ENCODE results near the gene CACNA1C.

The CACNA1C gene

DNA sequence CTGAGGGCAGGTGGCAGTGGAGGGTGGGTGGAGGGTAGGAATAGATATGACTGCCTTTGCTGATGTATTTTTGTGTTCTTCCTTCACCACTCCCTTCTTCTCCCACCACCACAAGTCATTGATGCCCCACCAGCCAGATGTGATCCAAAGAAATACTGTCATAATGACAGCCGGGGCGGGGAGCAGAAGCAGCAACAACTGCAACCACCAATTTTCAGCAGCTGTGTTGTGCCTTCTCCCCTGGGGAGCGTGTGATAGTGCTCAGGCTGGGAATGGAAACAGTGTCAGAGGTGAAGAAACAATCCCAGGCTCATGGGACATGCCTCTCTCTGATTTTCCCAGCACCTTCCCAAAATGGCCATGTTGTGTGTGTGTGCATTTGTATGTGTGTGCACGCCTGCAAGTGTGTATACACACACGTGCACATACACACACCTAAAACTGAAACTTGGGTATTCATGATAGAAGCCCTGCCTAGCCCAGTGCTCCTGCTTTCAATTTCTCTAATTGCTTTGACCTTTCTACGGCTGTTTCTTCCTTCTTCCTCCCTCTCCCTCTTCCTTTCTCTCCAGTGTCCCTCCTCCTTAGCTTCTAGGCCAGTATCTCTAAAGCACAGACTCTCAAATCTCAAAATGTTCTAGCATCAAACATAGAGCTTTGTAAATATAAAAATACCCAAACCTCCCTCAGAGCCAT is 442.8 kb downstream of the CACNA1C start:
- H3K36me3 Mint-ChIP-seq = no peaks in the 10 kb centered on the region
- H3K27me3 Mint-ChIP-seq = peaks cover 3% of the 10 kb centered on the region
- no peak overlapping the region for H3K4me3 Mint-ChIP-seq
- no peaks in the 10 kb centered on the region for H3K4me1 Mint-ChIP-seq
- H3K9me3 Mint-ChIP-seq = no peaks in the 10 kb centered on the region
- H3K27ac Mint-ChIP-seq = no peak overlapping the region

- Mint-ChIP-seq H3K9me3 (no peaks in the 10 kb centered on the region), H3K27ac (no peak overlapping the region), H3K36me3 (no peaks in the 10 kb centered on the region), H3K27me3 (peaks cover 15% of the 10 kb centered on the region), H3K4me1 (peaks cover 5% of the 10 kb centered on the region), H3K4me3 (no peak overlapping the region)
These were observed 446.2 kb downstream of the CACNA1C start for GRCh38 chr12:2498964-2499500.

GRCh38 chr12:2501464-2502191 is 448.8 kb downstream of the CACNA1C start:
- peaks cover 5% of the 10 kb centered on the region for H3K4me1 Mint-ChIP-seq

GRCh38 chr12:2503036-2503435 is 450.2 kb downstream of the CACNA1C start:
- Mint-ChIP-seq H3K27ac (no peak overlapping the region), H3K9me3 (no peaks in the 10 kb centered on the region), H3K27me3 (peaks cover 11% of the 10 kb centered on the region), H3K4me3 (no peak overlapping the region), H3K36me3 (no peaks in the 10 kb centered on the region), H3K4me1 (peaks cover 5% of the 10 kb centered on the region)

More at GRCh38 chr12:2501464-2502191, 448.8 kb downstream of the CACNA1C start:
- Mint-ChIP-seq H3K4me3 (no peak overlapping the region), H3K27me3 (peaks cover 13% of the 10 kb centered on the region), H3K9me3 (no peaks in the 10 kb centered on the region), H3K36me3 (no peaks in the 10 kb centered on the region), H3K27ac (no peak overlapping the region)

DNA sequence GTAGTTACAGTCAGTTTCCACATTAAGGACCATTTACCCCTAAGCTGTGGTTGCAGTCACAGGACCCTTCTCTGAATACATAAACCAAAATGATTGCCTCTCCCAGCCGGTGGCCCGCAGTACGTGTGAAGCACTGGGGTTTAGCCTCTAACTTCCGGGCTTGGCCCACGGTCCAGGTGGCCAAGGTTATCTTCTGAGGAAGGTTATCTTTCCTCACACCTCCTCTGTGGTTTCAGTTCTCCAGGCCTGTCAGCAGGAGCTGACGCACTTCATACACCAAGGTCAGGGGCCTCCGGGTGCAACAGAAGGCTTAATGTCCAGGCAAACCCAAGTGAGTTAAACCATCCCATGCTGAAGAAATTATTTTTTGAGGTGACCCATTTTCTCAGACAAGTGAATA is 451.0 kb downstream of the CACNA1C start:
- Mint-ChIP-seq H3K27me3 (peaks cover 11% of the 10 kb centered on the region), H3K4me3 (no peak overlapping the region), H3K4me1 (peaks cover 5% of the 10 kb centered on the region), H3K36me3 (no peaks in the 10 kb centered on the region), H3K27ac (no peak overlapping the region), H3K9me3 (no peaks in the 10 kb centered on the region)

GRCh38 chr12:2504577-2504976 is 451.8 kb downstream of the CACNA1C start:
- H3K27me3 Mint-ChIP-seq = peaks cover 13% of the 10 kb centered on the region
- no peaks in the 10 kb centered on the region for H3K36me3 Mint-ChIP-seq
- H3K4me1 Mint-ChIP-seq = peaks cover 5% of the 10 kb centered on the region
- H3K9me3 Mint-ChIP-seq = no peaks in the 10 kb centered on the region
- no peak overlapping the region for H3K4me3 Mint-ChIP-seq
- H3K27ac Mint-ChIP-seq = no peak overlapping the region

DNA sequence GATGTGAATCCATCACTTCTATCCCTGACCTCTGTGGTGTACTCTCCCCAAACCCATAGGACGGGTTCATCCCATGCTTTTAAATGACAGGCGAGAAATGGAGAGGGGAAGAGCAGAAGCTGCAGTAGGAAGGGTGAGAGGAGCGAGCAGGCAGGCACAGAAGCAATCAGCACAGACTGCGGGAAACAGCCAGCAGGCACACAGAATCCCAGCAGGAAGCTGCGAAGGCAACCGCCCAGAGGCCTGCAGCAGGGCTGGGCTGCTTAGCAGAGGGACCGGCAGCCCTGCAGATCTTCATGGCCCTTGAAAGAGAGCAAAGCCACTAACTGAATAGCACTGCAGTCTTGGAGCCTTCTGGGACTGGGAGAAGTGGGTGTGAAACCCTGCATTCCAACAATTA is 455.0 kb downstream of the CACNA1C start:
- H3K4me1 Mint-ChIP-seq = no peaks in the 10 kb centered on the region
- H3K36me3 Mint-ChIP-seq = no peaks in the 10 kb centered on the region
- no peak overlapping the region for H3K4me3 Mint-ChIP-seq
- H3K9me3 Mint-ChIP-seq = no peaks in the 10 kb centered on the region
- H3K27me3 Mint-ChIP-seq = peaks cover 8% of the 10 kb centered on the region
- no peak overlapping the region for H3K27ac Mint-ChIP-seq

DNA sequence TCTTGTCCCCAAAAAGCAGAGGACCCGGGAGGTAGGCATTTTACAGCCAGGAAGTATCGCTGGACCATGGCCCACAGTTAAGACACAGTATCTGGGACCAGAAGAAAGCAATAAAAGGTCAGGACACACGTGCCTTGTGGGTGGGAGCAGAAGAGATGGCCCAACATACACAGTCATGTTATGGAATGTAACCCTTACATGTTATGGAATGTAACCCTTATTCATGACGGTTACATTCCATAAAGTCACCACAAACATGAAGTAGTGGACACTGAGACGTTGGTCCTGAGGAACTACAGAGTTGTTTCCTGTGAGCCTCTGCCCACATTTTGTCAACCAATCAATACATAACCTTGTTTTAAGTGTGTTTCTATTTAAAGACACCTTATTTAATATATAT is 456.4 kb downstream of the CACNA1C start:
- Mint-ChIP-seq H3K27me3 (peaks cover 1% of the 10 kb centered on the region), H3K27ac (no peak overlapping the region), H3K9me3 (no peaks in the 10 kb centered on the region), H3K4me3 (no peak overlapping the region), H3K36me3 (no peaks in the 10 kb centered on the region), H3K4me1 (no peaks in the 10 kb centered on the region)

DNA sequence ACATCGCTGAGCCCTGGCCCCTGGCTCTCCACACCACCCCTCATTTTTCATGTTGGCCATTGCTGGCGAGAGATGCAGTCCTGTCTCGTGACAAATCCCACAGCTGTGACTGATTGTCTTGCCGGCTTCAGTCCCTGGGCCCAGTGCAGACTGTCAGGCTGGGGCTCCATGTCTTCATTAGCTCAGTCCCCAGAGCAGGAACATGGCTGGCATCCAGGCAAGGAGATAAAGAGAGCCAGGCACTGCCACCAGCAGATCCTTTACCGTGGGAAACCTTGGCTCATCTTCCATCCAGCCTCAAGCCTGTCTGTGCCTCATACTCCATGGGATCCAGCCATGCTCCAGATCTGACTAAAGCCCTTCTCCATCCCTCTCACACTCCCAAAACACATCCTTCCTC is 457.3 kb downstream of the CACNA1C start:
- Mint-ChIP-seq H3K4me1 (no peaks in the 10 kb centered on the region), H3K4me3 (no peak overlapping the region), H3K9me3 (no peaks in the 10 kb centered on the region), H3K36me3 (no peaks in the 10 kb centered on the region), H3K27me3 (peaks cover 1% of the 10 kb centered on the region), H3K27ac (no peak overlapping the region)

- Mint-ChIP-seq H3K9me3 (no peaks in the 10 kb centered on the region), H3K36me3 (no peaks in the 10 kb centered on the region), H3K4me3 (no peak overlapping the region), H3K27ac (no peak overlapping the region), H3K4me1 (no peaks in the 10 kb centered on the region), H3K27me3 (peaks cover 1% of the 10 kb centered on the region)
These were observed 460.6 kb downstream of the CACNA1C start for GRCh38 chr12:2513141-2514037.

DNA sequence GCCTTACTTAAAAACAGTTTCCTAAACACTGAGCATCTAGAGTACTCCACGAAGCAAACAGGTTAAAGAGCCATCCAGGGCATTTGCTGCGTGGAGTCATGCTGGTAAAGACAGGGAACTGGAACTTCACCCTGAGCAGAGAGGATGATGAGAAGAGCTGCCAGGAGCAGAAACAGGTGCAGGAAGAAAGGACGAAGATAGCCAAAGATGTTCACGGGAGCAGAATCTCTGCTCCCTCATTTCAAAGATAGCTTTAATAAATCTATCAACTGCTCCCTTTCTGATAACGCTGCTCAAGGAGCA is 461.2 kb downstream of the CACNA1C start:
- Mint-ChIP-seq H3K27ac (no peak overlapping the region), H3K9me3 (no peaks in the 10 kb centered on the region), H3K4me1 (no peaks in the 10 kb centered on the region), H3K4me3 (no peak overlapping the region), H3K27me3 (peaks cover 1% of the 10 kb centered on the region), H3K36me3 (no peaks in the 10 kb centered on the region)

GRCh38 chr12:2520722-2521246 is 468.0 kb downstream of the CACNA1C start:
- Mint-ChIP-seq H3K36me3 (no peaks in the 10 kb centered on the region), H3K27ac (no peak overlapping the region), H3K9me3 (no peaks in the 10 kb centered on the region), H3K4me1 (no peaks in the 10 kb centered on the region), H3K4me3 (no peak overlapping the region), H3K27me3 (no peaks in the 10 kb centered on the region)

DNA sequence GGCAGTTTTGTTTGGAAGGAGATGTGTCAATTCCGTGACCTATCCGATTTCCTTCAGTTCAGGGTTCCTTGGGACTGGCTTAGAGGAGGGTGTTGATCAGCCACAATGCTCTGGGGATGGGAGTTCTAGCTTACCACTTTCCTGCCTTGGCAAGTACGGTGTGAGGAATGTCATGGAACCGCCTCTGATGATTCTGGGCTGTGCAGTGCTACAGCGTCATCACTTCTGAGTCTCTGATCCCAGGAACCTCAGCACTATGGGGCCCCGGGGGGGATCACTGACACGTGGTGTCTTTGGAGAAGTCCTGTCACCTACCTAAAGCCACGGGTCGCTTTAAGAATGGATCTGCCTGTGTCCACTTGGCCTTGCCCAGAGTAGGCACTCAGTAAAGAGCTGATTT is 470.5 kb downstream of the CACNA1C start:
- Mint-ChIP-seq H3K27ac (no peak overlapping the region), H3K4me3 (no peak overlapping the region), H3K4me1 (no peaks in the 10 kb centered on the region), H3K9me3 (no peaks in the 10 kb centered on the region), H3K36me3 (no peaks in the 10 kb centered on the region), H3K27me3 (no peaks in the 10 kb centered on the region)

- Mint-ChIP-seq H3K27me3 (no peaks in the 10 kb centered on the region), H3K36me3 (no peaks in the 10 kb centered on the region), H3K4me3 (no peak overlapping the region), H3K4me1 (no peaks in the 10 kb centered on the region), H3K27ac (no peak overlapping the region), H3K9me3 (no peaks in the 10 kb centered on the region)
These were observed 471.1 kb downstream of the CACNA1C start for GRCh38 chr12:2523844-2524243.

DNA sequence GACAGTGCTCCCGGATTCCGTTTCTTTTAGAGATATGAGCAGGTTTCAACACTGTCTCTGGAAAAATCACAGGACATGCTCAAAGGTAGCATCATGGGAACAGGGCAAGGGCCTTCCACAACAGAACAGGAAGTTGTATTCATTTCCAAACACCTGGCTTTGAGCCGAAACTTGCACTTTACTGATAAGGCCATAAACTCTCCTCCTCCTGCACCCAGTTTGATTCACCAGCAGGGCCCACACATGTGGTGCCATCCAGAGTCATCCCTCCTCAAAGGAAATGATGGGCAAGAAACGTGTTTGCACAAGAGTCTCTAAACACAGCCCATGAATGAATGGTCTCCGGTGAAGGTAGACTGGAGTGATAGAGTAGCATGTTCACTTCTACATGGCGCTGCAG is 473.6 kb downstream of the CACNA1C start:
- Mint-ChIP-seq H3K36me3 (no peaks in the 10 kb centered on the region), H3K27ac (no peak overlapping the region), H3K27me3 (no peaks in the 10 kb centered on the region), H3K4me1 (no peaks in the 10 kb centered on the region), H3K4me3 (no peak overlapping the region), H3K9me3 (no peaks in the 10 kb centered on the region)

Data from activated naive CD4-positive, alpha-beta T cell treated with anti-CD3 and anti-CD28 coated beads, Interleukin-2, amount 50 U/mL, for 24 hours (primary cell).